BJ (cell line): ENCODE results near the gene AK2. TPM values are rescaled to one million over a fixed set of nuclear protein-coding genes. Genes with fewer than 3 reads are reported as not detected.

Source experiments
- CTCF ChIA-PET: fragments of 350-600 bp; formaldehyde crosslinking; extraction: SDS; loops from one replicate; lab custom pipeline; 2021; ENCODE audit warnings: antibody characterized with exemption, inconsistent platforms; lab: Yijun Ruan, JAX
- POLR2A ChIA-PET: fragments of 300-600 bp; sonication (Branson Sonifier 250); formaldehyde crosslinking; extraction: SDS; loops from one replicate; lab custom pipeline; 2021; ENCODE audit warnings: antibody characterized with exemption; lab: Charles Lee
- DNase-seq: peaks from one replicate; pipeline ENCODE4 v3.0.0-alpha.2; 2011; ENCODE audit warnings: low read depth
- H3K27me3 ChIP-seq: 2 replicates; pipeline ENCODE4 v1.6.0; 2011; ENCODE audit warnings: low read length; ENCODE audit not compliant: control insufficient read depth, insufficient read depth
- H3K36me3 ChIP-seq: 2 replicates; pipeline ENCODE4 v1.5.1; 2011; ENCODE audit warnings: low read length; ENCODE audit not compliant: control insufficient read depth, insufficient read depth
- H3K4me3 ChIP-seq: 2 replicates; pipeline ENCODE4 v1.5.1; 2011; ENCODE audit warnings: low read depth, mild to moderate bottlenecking, control low read depth, low read length
- polyA plus RNA-seq: library from polyadenylated mRNA; depleted of rRNA; stranded (reverse); fragments of >200 nt; gene quantifications from 2 replicates; pipeline ENCODE4 v1.2.3, GENCODE V29; 2011
- TF ChIP-seq, protein P1 (sequence below): IDR thresholded peaks from 2 replicates; pipeline ENCODE4 v1.5.1; 2011; ENCODE audit warnings: low read depth, mild to moderate bottlenecking, control low read depth, inconsistent platforms, low read length, moderate library complexity; ENCODE audit not compliant: insufficient read depth

AK2 gene
- polyA plus RNA-seq, 1 experiment = 131 TPM

DNA sequence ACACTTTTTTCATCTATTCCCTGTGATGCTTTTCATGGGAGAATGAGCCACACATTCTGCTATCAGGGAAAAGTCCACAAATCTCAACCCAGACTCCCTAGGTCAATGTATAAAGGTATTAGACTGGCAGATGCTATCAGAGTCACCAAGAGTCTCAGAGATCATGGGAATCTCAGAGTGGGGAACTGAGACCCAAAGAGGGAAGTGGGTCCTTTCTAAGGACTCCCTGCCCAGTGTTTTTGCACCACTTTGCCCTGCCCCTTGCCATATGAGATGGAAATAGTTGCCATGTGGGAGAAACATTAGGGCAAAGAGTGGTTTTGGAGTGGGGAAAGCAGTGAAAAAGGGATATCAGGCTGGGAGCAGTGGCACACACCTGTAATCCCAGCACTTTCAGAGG lies 25.2 kb upstream of the AK2 start:
- TF ChIP-seq, protein P1, sequence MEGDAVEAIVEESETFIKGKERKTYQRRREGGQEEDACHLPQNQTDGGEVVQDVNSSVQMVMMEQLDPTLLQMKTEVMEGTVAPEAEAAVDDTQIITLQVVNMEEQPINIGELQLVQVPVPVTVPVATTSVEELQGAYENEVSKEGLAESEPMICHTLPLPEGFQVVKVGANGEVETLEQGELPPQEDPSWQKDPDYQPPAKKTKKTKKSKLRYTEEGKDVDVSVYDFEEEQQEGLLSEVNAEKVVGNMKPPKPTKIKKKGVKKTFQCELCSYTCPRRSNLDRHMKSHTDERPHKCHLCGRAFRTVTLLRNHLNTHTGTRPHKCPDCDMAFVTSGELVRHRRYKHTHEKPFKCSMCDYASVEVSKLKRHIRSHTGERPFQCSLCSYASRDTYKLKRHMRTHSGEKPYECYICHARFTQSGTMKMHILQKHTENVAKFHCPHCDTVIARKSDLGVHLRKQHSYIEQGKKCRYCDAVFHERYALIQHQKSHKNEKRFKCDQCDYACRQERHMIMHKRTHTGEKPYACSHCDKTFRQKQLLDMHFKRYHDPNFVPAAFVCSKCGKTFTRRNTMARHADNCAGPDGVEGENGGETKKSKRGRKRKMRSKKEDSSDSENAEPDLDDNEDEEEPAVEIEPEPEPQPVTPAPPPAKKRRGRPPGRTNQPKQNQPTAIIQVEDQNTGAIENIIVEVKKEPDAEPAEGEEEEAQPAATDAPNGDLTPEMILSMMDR = no peak
- DNase-seq = no peak
- CTCF ChIA-PET = interaction anchor here (1.9 kb wide), 1 partner anchor 20 kb away, joined by 4 read pairs; the partner anchor contains the start of gene AZIN2
- no peaks in the 10 kb centered on the region for H3K36me3 ChIP-seq
- H3K27me3 ChIP-seq = no peaks in the 10 kb centered on the region
- POLR2A ChIA-PET = no interaction called here
- H3K4me3 ChIP-seq = no peak overlapping the region

DNA sequence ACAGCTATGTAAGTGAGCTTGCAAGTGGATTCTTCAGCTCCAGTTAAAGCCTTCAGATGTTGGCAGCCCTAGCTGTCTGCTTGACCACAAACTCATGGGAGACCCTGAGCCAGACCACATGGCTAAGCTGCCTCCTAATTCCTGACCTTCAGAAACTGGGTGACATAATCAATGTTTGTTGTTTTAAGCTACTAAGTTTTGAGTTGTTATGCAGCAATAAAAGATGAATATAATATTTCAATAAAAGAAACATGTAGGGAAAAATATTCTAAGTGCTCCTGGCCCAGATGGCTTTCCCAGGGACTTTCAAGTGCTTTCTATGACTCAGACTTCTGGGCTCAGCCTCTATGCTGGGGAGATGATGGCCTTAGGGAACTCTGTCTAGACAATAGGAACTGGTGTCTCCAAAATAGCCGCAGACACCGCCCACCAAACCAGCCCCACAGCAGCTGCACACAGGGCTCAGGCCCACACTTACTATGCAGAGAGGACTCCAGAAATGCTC lies 23.9 kb upstream of the AK2 start:
- ChIA-PET CTCF (interaction anchor here (0.9 to 8.6 kb wide), 5 partner anchors 10 to 184 kb away, joined by 3 to 96 read pairs (median 4); partner anchors contain the start of gene AZIN2), POLR2A (interaction anchor here (0.7 kb wide), 1 partner anchor 39 kb away, joined by 5 read pairs; no protein-coding TSS in a partner anchor)
- no peaks in the 10 kb centered on the region for H3K27me3 ChIP-seq
- TF ChIP-seq, protein P1 = no peak
- peak; percentile 91 for DNase-seq
- H3K4me3 ChIP-seq = no peak overlapping the region
- no peaks in the 10 kb centered on the region for H3K36me3 ChIP-seq

DNA sequence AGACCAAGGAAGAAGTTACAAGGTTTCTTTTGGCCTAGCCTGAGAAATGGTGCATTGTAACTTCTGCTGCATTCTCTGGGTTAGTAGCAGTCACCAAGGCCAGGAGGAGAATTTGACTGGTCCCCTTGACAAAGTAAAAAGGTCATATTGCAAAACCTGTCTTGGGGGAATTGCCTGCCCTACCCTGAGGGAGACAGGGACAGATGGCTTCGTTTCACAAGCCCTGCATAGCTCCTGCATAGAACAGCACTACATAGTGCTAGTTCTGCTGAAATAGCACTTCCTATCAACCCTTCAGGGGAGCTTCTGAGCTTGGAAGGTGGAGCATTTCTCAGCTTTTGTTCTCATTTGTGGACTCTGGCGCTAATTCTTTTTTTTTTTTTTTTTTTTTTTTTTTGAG lies 20.4 kb upstream of the AK2 start:
- no peak for DNase-seq
- CTCF ChIA-PET = interaction anchor here (0.7 to 8.6 kb wide), 11 partner anchors 9 to 740 kb away, joined by 3 to 96 read pairs (median 4); partner anchors contain the start of gene AZIN2
- Histone ChIP-seq H3K4me3 (no peak overlapping the region), H3K27me3 (no peaks in the 10 kb centered on the region), H3K36me3 (no peaks in the 10 kb centered on the region)
- POLR2A ChIA-PET = no interaction called here
- TF ChIP-seq, protein P1 = no peak

DNA sequence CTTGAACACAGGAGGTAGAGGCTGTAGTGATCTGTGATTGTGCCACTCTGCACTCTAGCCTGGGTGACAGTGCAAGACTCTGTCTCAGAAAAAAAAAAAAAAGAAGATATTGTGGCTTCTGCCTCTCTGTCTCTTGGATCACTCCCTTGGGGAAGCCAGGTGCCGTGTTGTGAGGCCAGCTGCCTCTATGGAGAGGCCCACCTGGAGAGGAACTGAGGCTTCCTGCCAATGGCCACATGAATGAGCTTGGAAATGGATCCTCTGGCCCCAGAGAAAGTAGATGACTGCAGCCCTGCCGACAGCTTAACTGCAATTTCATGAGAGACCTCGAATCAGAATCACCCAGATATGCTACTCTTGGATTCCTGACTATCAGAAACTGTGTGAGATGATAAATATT lies 19.7 kb upstream of the AK2 start:
- TF ChIP-seq, protein P1 = no peak
- H3K36me3 ChIP-seq = no peaks in the 10 kb centered on the region
- DNase-seq = no peak
- no peaks in the 10 kb centered on the region for H3K27me3 ChIP-seq
- H3K4me3 ChIP-seq = no peak overlapping the region
- POLR2A ChIA-PET = no interaction called here
- CTCF ChIA-PET = interaction anchor here (1.0 to 8.6 kb wide), 14 partner anchors 10 to 180 kb away, joined by 3 to 96 read pairs (median 4); partner anchors contain the start of gene AZIN2

DNA sequence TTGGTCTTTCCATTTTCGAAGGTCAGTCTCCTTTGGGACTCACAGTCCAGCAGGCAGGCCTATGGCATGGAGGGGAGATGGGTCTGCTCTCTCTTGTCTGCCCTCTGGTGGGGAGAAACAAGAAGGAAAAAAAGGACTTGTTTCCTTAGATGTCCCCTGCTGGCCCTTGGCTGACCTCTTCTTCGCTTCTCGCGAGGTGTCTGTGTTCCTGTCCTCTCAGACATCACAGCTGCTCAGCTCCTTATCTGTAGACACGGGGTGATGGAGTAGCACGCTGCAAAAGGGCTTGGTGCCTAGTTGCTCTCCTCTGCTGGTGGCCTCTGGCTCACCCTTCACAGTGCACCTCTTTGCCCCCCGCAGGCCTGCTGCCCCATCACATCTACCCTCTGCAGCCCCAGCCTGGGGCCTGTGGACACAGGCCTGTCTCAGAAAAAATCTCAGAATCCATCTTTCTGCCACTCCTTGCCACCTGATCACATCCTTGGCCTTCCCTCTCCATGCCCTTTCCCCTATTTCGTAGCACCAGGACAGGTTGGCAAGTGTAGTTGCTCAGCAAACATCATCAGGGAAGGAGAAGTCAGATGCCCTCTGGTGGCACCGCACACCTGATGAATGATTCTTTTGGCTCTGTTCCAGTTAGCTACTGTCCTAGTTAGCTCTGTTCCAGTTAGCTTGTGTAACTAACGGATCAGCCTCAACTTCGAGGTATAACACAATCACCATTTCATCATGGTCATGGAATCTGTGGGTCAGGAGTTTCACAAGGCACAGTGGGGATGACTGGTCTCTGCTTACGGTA lies 18.7 kb upstream of the AK2 start:
- Histone ChIP-seq H3K36me3 (no peaks in the 10 kb centered on the region), H3K27me3 (no peaks in the 10 kb centered on the region), H3K4me3 (no peak overlapping the region)
- ChIA-PET CTCF (interaction anchor here (0.7 to 8.6 kb wide), 26 partner anchors 9 to 179 kb away, joined by 3 to 96 read pairs (median 4); partner anchors contain the start of gene AZIN2), POLR2A (no interaction called here)
- TF ChIP-seq, protein P1 = peak; percentile 79
- DNase-seq = no peak
